ENCODE results near the gene GTPBP1.

Gene GTPBP1

GRCh38 chr22:38761202-38762162 is 55.7 kb downstream of the GTPBP1 start:
- DNase-seq = peak; percentile 78

DNA sequence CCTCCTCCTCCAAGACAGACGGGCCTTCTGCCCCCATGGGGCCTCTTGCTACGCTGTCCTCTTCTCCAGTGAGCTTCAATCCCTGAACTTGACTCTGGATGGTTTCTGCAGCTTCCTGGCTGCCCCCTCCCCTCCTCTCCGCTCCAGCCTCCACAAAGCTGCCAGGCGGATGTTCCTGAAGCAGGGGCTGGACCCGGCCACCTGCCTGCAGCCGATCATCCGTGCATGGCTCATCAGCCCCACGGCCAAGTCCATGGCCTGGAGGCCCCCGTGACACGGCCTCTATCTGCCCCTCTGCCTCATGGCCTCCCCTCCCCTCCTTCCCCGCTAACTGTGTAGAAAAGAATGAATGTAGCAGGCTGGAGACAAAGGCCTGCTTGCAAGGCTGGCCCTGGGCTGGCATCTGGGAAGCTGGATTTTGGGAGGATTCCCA is 56.8 kb downstream of the GTPBP1 start:
- no peak for DNase-seq

- DNase-seq = peak; percentile 94
These were observed 60.5 kb downstream of the GTPBP1 start for GRCh38 chr22:38766076-38766777.

DNA sequence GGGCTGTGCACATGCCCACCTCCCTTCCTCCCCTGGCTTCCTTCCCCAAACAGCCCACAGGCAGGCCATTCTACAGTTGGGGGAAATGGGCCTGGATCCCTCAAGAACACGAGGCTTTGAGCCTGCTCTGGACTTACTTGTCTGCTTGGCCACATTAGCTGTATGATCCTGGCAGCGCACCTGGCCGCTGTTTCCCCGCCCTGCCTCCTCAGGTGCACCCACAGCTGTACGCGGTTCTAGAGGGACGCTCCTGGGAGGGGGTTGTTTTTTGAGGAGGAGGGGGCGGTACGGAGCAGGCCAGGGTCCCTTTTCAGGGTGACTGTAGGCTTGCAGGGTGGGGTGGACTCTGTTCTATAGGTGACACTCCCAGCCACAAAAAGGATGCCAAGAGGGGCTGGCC is 61.6 kb downstream of the GTPBP1 start:
- DNase-seq = no peak

DNA sequence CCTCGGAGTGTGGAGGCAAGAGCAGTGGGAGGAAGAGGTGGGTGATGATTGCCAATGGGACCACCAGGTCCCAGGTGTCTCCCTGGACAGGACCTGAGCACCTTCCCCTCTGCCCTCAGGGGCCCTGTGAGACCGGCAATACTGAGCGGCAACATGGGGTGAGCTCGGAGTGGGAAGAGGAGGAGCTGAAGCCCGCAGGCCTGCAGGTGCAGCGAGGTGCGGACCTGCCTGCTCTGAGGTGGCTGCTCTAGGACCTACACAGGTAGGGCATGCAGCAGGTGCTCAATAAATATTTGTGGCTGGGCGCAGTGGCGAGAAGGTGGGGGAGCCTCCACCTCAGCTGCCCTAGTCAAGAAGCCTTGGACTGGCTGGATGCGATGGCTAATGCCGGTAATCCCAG is 62.3 kb downstream of the GTPBP1 start:
- DNase-seq = no peak

GRCh38 chr22:38770257-38770949 is 64.7 kb downstream of the GTPBP1 start:
- DNase-seq = no peak

GRCh38 chr22:38772623-38772873 is 66.8 kb downstream of the GTPBP1 start:
- no peak for DNase-seq

- DNase-seq = no peak
These were observed 67.7 kb downstream of the GTPBP1 start for GRCh38 chr22:38773363-38773946.

DNA sequence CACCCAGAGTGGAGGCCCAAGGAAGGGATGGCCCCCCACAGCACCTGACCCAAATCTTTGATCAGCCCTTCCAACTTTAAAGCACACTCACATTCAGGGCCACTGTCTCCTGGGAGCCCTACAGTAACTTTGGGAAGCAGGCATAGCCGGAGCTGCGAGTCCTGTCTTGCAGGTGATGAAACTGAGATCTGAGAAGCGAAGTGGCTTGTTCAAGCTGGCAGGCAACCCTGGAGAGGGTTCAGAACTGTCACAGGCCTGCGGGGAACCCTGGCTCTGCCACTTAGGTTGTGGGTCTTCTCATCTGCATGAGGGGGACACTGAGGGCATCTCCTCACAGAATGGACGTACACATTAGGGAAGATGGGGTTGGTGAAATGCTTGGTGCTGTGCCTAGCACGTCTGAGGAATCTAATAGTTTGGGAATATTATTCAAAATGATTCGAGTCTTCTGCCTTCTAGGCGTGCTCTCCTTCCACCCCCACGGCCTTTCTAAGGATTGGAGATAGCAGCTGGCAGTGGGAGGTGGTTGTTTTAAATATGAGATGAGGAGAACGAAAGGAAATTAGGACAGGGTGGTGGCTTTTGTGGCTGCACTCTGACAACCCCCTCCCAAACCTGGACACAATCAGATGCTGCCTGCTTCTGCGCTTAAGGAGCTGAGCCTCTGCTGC is 68.9 kb downstream of the GTPBP1 start:
- DNase-seq = no peak

DNA sequence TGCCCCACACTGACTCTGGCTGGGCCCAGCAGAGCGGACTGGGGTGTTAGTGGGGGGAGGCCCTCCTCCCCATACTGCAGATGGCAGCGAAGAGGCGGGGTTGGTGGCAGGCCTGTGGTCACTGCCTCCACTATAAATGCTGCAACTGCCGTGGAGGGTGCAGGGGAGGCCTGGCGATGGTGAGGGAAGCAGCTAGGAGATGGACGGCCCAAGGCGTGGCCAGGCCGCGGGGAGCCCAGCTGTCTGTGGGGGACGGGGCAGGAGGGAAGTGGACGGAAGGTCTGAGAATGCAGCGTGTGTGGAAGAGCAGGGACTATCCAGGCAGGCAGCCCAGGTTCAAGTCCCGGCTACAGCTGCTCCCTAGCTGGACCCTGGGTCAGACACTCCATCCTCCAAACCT is 69.9 kb downstream of the GTPBP1 start:
- no peak for DNase-seq

GRCh38 chr22:38776086-38776485 is 70.3 kb downstream of the GTPBP1 start:
- no peak for DNase-seq

GRCh38 chr22:38777087-38777671 is 71.4 kb downstream of the GTPBP1 start:
- DNase-seq = no peak

GRCh38 chr22:38781033-38781432 is 75.3 kb downstream of the GTPBP1 start:
- DNase-seq = no peak

DNA sequence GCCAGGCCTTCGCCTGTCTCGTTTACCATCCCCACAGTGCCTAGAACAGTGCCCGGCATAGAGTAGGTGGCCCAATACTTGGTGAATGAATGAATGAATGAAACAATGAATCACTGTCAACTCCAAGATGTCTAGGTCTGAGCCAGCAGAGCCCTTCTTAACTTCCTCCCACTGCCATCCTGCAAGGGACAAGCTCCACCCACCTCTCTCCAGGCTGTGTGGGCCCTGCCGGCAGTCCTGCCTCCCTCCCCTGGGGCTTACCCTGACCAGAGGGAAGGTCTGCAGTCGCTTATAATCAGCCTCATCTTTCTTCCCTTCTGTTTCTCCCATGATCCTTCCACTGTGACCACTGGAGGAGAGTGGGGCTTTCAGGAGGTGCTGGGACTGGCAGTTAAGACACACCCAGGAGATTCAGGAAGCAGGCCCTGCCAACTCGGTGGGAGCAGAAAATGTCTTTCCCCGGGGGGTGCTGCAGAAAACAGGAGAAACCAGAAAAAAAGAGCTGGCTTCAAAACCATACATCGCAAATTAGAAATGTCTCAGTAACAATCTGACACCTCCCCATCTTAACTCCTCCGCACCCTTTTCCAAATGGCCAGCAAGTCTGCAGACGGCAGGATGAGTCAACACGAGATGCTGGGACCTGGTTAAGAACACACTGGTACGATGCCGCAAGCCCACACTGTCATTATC is 76.8 kb downstream of the GTPBP1 start:
- DNase-seq = no peak
